Measurements from ENCODE around the gene GAPDHS.

GRCh38 chr19:35549174-35549788 is 16.0 kb downstream of the GAPDHS start:
- TF ChIP-seq EZH2phosphoT487 (IDR thresholded peaks at IDR 0.05; ENCODE audit: borderline replicate concordance, low read depth) (no peak), EP300 (IDR thresholded peaks at IDR 0.05; ENCODE audit: borderline replicate concordance in 1 of 2, low read depth in 1 of 2, low read length in 1 of 2) (no peak), PBX3 (IDR thresholded peaks at IDR 0.05) (no peak), USF1 (IDR thresholded peaks at IDR 0.05; ENCODE audit: borderline replicate concordance, low read depth) (no peak), REST (IDR thresholded peaks at IDR 0.05; ENCODE audit: low read depth, low read length) (no peak), MAX (IDR thresholded peaks at IDR 0.05; ENCODE audit: low read depth) (no peak), NRF1 (IDR thresholded peaks at IDR 0.05; ENCODE audit: low read depth, low read length) (no peak), CTCF (IDR thresholded peaks at IDR 0.05) (peak; percentile 81), TAF1 (IDR thresholded peaks at IDR 0.05; ENCODE audit: borderline replicate concordance, low read depth, low read length) (no peak), TEAD4 (IDR thresholded peaks at IDR 0.05; ENCODE audit: borderline replicate concordance, insufficient read depth) (no peak), IRF3 (IDR thresholded peaks at IDR 0.05; ENCODE audit: low read depth, low read length) (no peak)
